ENCODE measurements around the gene CHCT1.

CHCT1 gene

GRCh38 chr17:60392042-60392844 lies 30.0 kb upstream of the CHCT1 start, which contains the start of gene USP32:
Gene USP32 (minus strand): TSS chr17:60392133. CDS start chr17:60391939, 194 bp downstream.
- CTCF ChIA-PET = interaction anchor here (0.5 to 0.9 kb wide), 4 partner anchors 36 to 1804 kb away, joined by 3 to 7 read pairs (median 3); no protein-coding TSS in a partner anchor
- peak; percentile 40 for TF ChIP-seq CTCF (conservative IDR thresholded peaks at IDR 0.05; ENCODE audit: low read depth)
- H3K27ac ChIP-seq = peak within 1 kb of the TSS; percentile 97
- peak; percentile 95 for DNase-seq (ENCODE audit: low spot score)
- POLR2A ChIA-PET (ENCODE audit: low non-redundant PET) = interaction anchor here (0.6 to 0.7 kb wide), 3 partner anchors 13 to 435 kb away, joined by 3 to 6 read pairs (median 3); partner anchors contain the start of gene BCAS3

- CTCF ChIA-PET = interaction anchor here (0.6 to 0.9 kb wide), 3 partner anchors 35 to 1043 kb away, joined by 3 to 7 read pairs (median 3); no protein-coding TSS in a partner anchor
Observed at GRCh38 chr17:60392845-60393702, 29.2 kb upstream of the CHCT1 start.

GRCh38 chr17:60393840-60394723 lies 28.2 kb upstream of the CHCT1 start:
- ChIA-PET CTCF (interaction anchor here (0.8 kb wide), 1 partner anchor 10 kb away, joined by 3 read pairs; no protein-coding TSS in a partner anchor), POLR2A (ENCODE audit: low non-redundant PET) (no interaction called here)
- peak overlapping the region; percentile 97 for H3K27ac ChIP-seq
- DNase-seq (ENCODE audit: low spot score) = no peak
- TF ChIP-seq CTCF (conservative IDR thresholded peaks at IDR 0.05; ENCODE audit: low read depth) = no peak

More at GRCh38 chr17:60392845-60393702, 29.2 kb upstream of the CHCT1 start:
- POLR2A ChIA-PET (ENCODE audit: low non-redundant PET) = no interaction called here
- TF ChIP-seq CTCF (conservative IDR thresholded peaks at IDR 0.05; ENCODE audit: low read depth) = no peak
- peak; percentile 21 for DNase-seq (ENCODE audit: low spot score)
- H3K27ac ChIP-seq = peak overlapping the region; percentile 97

- no peak overlapping the region for H3K27ac ChIP-seq
- DNase-seq (ENCODE audit: low spot score) = no peak
- ChIA-PET CTCF (no interaction called here), POLR2A (ENCODE audit: low non-redundant PET) (no interaction called here)
- no peak for TF ChIP-seq CTCF (conservative IDR thresholded peaks at IDR 0.05; ENCODE audit: low read depth)
Observed at GRCh38 chr17:60395508-60396065, 26.7 kb upstream of the CHCT1 start.

- no peak overlapping the region for H3K27ac ChIP-seq
- CTCF ChIA-PET = no interaction called here
- DNase-seq (ENCODE audit: low spot score) = no peak
- TF ChIP-seq CTCF (conservative IDR thresholded peaks at IDR 0.05; ENCODE audit: low read depth) = no peak
- POLR2A ChIA-PET (ENCODE audit: low non-redundant PET) = no interaction called here
Observed at GRCh38 chr17:60396412-60396811, 25.9 kb upstream of the CHCT1 start.

All from RWPE1 (cell line).